Mesendoderm (in vitro differentiated cells): ENCODE measurements around the gene RPL19.
A peak's percentile ranks its signal among the peaks of the same experiment; 100 is the strongest.

Source experiments
- DNase-seq: peaks from one replicate; pipeline ENCODE4 v3.0.0; 2013
- H2AK5ac ChIP-seq: 2 replicates; pipeline ENCODE4 v1.6.1; 2013; ENCODE audit warnings: low read length, inconsistent platforms
- H2BK120ac ChIP-seq: 2 replicates; pipeline ENCODE4 v1.6.1; 2013; ENCODE audit warnings: low read depth, mild to moderate bottlenecking, low read length, moderate library complexity, mixed read lengths
- H2BK15ac ChIP-seq: replicated peaks from 2 replicates; pipeline ENCODE4 v1.6.1; 2013; ENCODE audit warnings: low read depth, mild to moderate bottlenecking, moderate library complexity
- H2BK5ac ChIP-seq: 2 replicates; pipeline ENCODE4 v1.6.1; 2013; ENCODE audit warnings: low read length, inconsistent platforms
- H3K18ac ChIP-seq: 2 replicates; pipeline ENCODE4 v1.6.1; 2013; ENCODE audit warnings: mild to moderate bottlenecking, low read length, mixed read lengths
- H3K23ac ChIP-seq: one replicate; pipeline ENCODE4 v1.6.1; 2013; ENCODE audit warnings: low read length
- H3K27ac ChIP-seq: 2 replicates; pipeline ENCODE4 v1.5.1; 2013; ENCODE audit warnings: low read depth, mild to moderate bottlenecking, inconsistent platforms, low read length, moderate library complexity
- H3K27me3 ChIP-seq: 2 replicates; pipeline ENCODE4 v1.6.1; 2013; ENCODE audit warnings: low read length, control low read depth, mild to moderate bottlenecking, inconsistent platforms; ENCODE audit not compliant: insufficient read depth, poor library complexity
- H3K36me3 ChIP-seq: 2 replicates; pipeline ENCODE4 v1.6.1; 2013; ENCODE audit warnings: low read length, inconsistent platforms; ENCODE audit not compliant: control insufficient read depth, insufficient read depth
- H3K4ac ChIP-seq: one replicate; pipeline ENCODE4 v1.6.1; 2013; ENCODE audit warnings: low read depth, mild to moderate bottlenecking, low read length, moderate library complexity
- H3K4me1 ChIP-seq: 2 replicates; pipeline ENCODE4 v1.6.1; 2013; ENCODE audit warnings: low read depth, low read length, inconsistent platforms; ENCODE audit not compliant: control insufficient read depth
- H3K4me2 ChIP-seq: 2 replicates; pipeline ENCODE4 v1.6.1; 2013; ENCODE audit warnings: low read length
- H3K4me3 ChIP-seq: 2 replicates; pipeline ENCODE4 v1.5.1; 2013; ENCODE audit warnings: mild to moderate bottlenecking, low read length
- H3K56ac ChIP-seq: one replicate; pipeline ENCODE4 v1.6.1; 2013; ENCODE audit warnings: low read length
- H3K79me1 ChIP-seq: 2 replicates; pipeline ENCODE4 v1.6.1; 2013; ENCODE audit warnings: low read length, inconsistent platforms
- H3K79me2 ChIP-seq: 2 replicates; pipeline ENCODE4 v1.6.1; 2013; ENCODE audit warnings: mild to moderate bottlenecking, low read length; ENCODE audit not compliant: control insufficient read depth, insufficient read depth
- H3K9ac ChIP-seq: 2 replicates; pipeline ENCODE4 v1.6.1; 2013; ENCODE audit warnings: low read length, inconsistent platforms
- H4K5ac ChIP-seq: one replicate; pipeline ENCODE4 v1.6.1; 2013; ENCODE audit warnings: low read length
- H4K8ac ChIP-seq: one replicate; pipeline ENCODE4 v1.6.1; 2013; ENCODE audit warnings: low read depth, mild to moderate bottlenecking, control low read depth, low read length, moderate library complexity
- WGBS: extraction: QIAGEN DNeasy Blood & Tissue Kit; methylation state at CpG from one replicate; pipeline ENCODE4 v1.1.7; 2013; ENCODE audit warnings: low lambda C conversion rate, missing lambda C conversion rate; ENCODE audit not compliant: insufficient coverage; ENCODE audit errors: extremely low coverage; 5-methylcytosine and 5-hydroxymethylcytosine counted together

The RPL19 gene

DNA sequence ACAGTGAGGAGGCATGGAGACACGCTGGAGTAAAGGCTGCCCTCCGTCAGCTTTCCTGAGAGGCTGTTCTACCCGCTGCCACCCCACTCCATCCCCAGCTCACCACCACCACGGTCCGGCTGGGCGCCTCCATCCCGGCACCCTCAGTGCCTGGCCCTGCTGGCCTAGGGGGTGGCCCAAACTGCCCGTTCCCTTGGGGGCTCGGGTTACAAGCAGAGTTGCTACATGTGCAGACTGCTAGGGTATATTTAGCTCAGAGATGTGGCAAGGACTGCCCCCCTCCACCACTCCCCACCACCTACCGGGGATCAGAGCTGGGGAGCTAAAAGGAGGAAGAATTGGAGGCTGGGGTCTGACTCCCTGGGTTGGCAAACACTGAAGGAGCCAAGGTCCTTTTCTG is 6.7 kb upstream of the RPL19 start:
- no CpG with 5 or more reads among the region's 10 CpGs for WGBS
- H4K5ac ChIP-seq: no peak overlapping the region
- no peak overlapping the region for H3K9ac ChIP-seq
- no peak overlapping the region for H4K8ac ChIP-seq
- H2BK120ac ChIP-seq: no peak overlapping the region
- peaks cover 20% of the 10 kb centered on the region for H3K79me1 ChIP-seq
- DNase-seq: no peak
- peaks cover 13% of the 10 kb centered on the region for H3K4me1 ChIP-seq
- H3K27me3 ChIP-seq: no peaks in the 10 kb centered on the region
- H2BK15ac ChIP-seq: no peak overlapping the region
- no peak overlapping the region for H2BK5ac ChIP-seq
- H3K23ac ChIP-seq: no peak overlapping the region
- no peak overlapping the region for H3K18ac ChIP-seq
- H3K56ac ChIP-seq: no peak overlapping the region
- H3K4me2 ChIP-seq: no peak overlapping the region
- no peak overlapping the region for H3K27ac ChIP-seq
- no peak overlapping the region for H2AK5ac ChIP-seq
- H3K4me3 ChIP-seq: no peak overlapping the region
- H3K79me2 ChIP-seq: peaks cover 11% of the 10 kb centered on the region
- no peak overlapping the region for H3K4ac ChIP-seq
- H3K36me3 ChIP-seq: peaks cover 10% of the 10 kb centered on the region

DNA sequence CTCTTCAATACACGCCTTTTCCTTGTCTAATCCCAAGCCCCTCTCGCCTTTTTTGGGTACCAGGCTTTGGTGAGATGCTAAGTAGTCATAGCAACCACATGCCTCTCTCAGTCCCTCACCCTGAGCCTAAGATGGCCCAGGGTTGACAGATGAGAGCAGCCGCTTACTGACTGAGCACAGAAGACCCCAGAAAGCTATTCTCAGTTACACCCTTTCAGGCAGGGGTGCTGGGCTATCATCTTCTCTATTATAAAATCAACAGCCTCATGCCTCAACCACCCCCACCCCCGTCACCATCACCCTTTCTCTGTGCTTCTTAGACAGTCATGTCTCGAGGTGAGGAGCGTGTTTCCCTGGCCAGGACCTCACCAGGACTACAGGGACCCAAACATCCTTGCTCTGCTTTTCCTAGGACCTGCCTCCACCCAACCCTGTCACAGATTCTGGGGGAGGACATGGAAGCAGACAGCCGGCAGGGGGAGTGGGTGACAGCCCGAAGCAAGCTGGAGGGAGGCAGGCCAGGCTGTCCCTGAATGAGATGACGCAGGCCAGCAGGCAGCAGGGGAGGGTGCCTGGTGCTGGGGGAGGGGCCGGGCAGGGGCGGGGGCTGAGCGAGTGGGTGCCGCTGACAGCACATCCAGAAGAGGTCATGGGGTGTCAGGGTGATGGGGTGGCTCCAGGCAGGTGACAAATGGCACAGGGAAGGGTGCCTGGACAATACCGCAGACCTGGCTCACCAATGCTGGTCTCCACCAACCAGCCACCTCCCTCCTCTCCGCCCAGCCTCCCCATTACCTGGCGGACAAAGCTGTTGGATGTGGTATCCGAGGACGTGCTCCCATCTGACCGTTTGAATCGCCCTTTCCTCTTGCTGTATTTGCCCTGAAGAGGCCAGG is 5.7 kb upstream of the RPL19 start:
- H3K4ac ChIP-seq: no peak overlapping the region
- H2AK5ac ChIP-seq: no peak overlapping the region
- peak overlapping the region; percentile 4 for H3K27ac ChIP-seq
- H3K79me2 ChIP-seq: peaks cover 11% of the 10 kb centered on the region
- H4K5ac ChIP-seq: no peak overlapping the region
- H3K56ac ChIP-seq: peak overlapping the region; percentile 78
- H3K23ac ChIP-seq: no peak overlapping the region
- H3K4me1 ChIP-seq: peaks cover 13% of the 10 kb centered on the region
- no peak overlapping the region for H3K18ac ChIP-seq
- no peak overlapping the region for H2BK5ac ChIP-seq
- peaks cover 10% of the 10 kb centered on the region for H3K36me3 ChIP-seq
- no peak overlapping the region for H3K4me3 ChIP-seq
- DNase-seq: peak; percentile 92
- peak overlapping the region; percentile 21 for H3K4me2 ChIP-seq
- H4K8ac ChIP-seq: no peak overlapping the region
- WGBS: no CpG with 5 or more reads among the region's 20 CpGs
- H3K9ac ChIP-seq: peak overlapping the region; percentile 28
- no peaks in the 10 kb centered on the region for H3K27me3 ChIP-seq
- peaks cover 20% of the 10 kb centered on the region for H3K79me1 ChIP-seq
- no peak overlapping the region for H2BK120ac ChIP-seq
- H2BK15ac ChIP-seq: no peak overlapping the region

DNA sequence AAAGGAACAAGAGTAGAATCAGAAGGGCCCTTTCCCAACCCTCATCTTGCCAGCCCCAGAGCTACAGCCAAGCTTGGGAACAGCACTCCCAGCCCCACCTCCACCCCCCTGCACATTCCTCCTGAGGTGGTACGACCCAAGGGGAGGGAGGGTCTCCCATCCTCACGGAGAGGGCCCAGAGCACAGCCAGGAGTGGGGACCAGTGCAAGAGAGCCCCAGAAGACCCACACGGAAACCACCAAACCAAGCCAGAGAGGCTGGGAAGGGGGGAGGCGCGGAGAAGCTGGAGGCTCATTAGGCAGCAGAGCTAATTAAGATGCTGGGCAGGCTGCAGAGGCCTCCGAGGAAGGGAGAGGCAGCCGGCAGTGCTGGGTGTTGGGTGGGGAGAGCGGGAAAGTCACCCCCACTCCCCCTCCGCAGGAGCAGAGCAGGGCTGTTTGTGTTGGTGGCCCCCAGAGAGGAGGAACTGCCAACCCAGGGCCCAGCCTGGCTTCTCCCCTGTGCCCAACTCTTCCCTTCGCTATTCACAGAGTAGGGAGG is 5.0 kb upstream of the RPL19 start:
- Histone ChIP-seq H4K8ac (no peak overlapping the region), H4K5ac (no peak overlapping the region), H2BK120ac (no peak overlapping the region), H3K4me2 (peak overlapping the region; percentile 21), H3K23ac (no peak overlapping the region), H3K27ac (peak overlapping the region; percentile 4), H3K27me3 (no peaks in the 10 kb centered on the region), H2BK15ac (no peak overlapping the region), H3K36me3 (peaks cover 10% of the 10 kb centered on the region), H3K4me3 (no peak overlapping the region), H3K9ac (peak overlapping the region; percentile 28), H3K56ac (peak overlapping the region; percentile 78), H2AK5ac (no peak overlapping the region), H2BK5ac (no peak overlapping the region), H3K4me1 (peaks cover 13% of the 10 kb centered on the region), H3K18ac (no peak overlapping the region), H3K4ac (no peak overlapping the region), H3K79me1 (peaks cover 20% of the 10 kb centered on the region), H3K79me2 (peaks cover 11% of the 10 kb centered on the region)
- WGBS: no CpG with 5 or more reads among the region's 10 CpGs
- peak; percentile 80 for DNase-seq

DNA sequence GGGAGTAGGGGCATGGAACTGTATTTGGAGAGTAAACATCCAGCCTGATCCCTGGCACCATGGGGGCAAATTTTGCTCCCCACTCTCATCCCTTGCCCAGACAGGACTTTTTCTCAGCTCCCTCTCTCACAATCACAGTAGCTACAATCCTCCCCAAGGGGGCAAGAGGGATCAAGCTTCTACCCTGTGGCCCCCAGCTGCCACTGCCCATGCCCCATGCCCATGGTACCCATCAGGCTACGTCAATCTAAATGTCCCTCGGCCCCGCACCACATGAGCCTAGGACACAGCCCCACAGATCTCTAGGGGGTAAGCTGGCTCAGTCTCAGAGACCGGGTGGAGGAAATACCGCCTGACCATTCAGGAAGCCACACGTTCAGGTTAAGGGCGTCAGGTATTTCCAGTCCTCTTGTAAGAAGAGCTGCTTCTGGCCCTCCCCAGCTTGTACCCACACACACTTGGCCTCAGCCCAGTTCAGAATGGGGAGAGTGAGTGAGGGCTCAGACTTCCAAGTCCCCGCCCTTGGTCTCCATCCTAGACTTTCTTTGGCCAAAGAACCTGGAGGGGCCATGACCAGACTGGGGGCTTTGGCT is 4.4 kb upstream of the RPL19 start:
- no CpG with 5 or more reads among the region's 8 CpGs for WGBS
- H3K27ac ChIP-seq: no peak overlapping the region
- H3K79me1 ChIP-seq: peaks cover 20% of the 10 kb centered on the region
- no peak overlapping the region for H4K5ac ChIP-seq
- H2BK15ac ChIP-seq: no peak overlapping the region
- H3K9ac ChIP-seq: peak overlapping the region; percentile 28
- H3K79me2 ChIP-seq: peaks cover 17% of the 10 kb centered on the region
- H2BK5ac ChIP-seq: no peak overlapping the region
- no peak overlapping the region for H3K18ac ChIP-seq
- no peak overlapping the region for H4K8ac ChIP-seq
- no peak overlapping the region for H3K4me3 ChIP-seq
- no peak for DNase-seq
- H3K4me2 ChIP-seq: no peak overlapping the region
- H3K56ac ChIP-seq: peak overlapping the region; percentile 78
- peaks cover 13% of the 10 kb centered on the region for H3K4me1 ChIP-seq
- no peak overlapping the region for H2BK120ac ChIP-seq
- H2AK5ac ChIP-seq: no peak overlapping the region
- H3K4ac ChIP-seq: no peak overlapping the region
- H3K27me3 ChIP-seq: no peaks in the 10 kb centered on the region
- peaks cover 10% of the 10 kb centered on the region for H3K36me3 ChIP-seq
- no peak overlapping the region for H3K23ac ChIP-seq

DNA sequence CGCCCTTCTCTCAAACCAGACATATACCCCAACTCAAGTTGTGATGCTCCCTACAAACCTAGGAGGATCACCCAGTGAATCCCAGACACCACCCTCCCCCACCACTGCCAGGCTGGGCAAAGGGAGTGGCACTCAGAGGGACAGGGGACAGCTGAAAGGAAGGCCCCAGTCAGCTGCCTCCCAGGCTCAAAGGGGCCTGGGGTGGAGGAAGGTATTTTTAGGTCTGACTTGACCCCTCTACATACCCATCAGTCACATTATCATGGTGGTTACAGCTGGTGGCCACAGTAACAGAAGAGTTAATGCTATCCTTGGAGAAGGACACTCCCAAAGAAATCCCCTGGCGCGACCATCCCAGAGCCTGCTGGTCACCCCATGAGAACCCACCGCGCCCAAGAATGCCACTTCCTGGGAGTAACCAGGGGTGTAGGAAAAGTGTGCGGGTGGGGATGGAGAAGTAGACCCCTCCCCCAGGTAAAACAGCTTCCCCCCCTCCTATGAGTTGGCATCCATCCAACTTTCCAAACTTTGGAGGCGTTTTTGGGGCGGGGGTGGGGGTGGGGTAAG is 3.8 kb upstream of the RPL19 start:
- peaks cover 22% of the 10 kb centered on the region for H3K79me1 ChIP-seq
- no peak overlapping the region for H2AK5ac ChIP-seq
- no peak for DNase-seq
- no peak overlapping the region for H2BK15ac ChIP-seq
- H3K79me2 ChIP-seq: peaks cover 24% of the 10 kb centered on the region
- no peak overlapping the region for H3K4ac ChIP-seq
- H3K36me3 ChIP-seq: peaks cover 10% of the 10 kb centered on the region
- H3K4me2 ChIP-seq: peak overlapping the region; percentile 5
- H3K27me3 ChIP-seq: no peaks in the 10 kb centered on the region
- no peak overlapping the region for H3K18ac ChIP-seq
- no peak overlapping the region for H3K23ac ChIP-seq
- H3K9ac ChIP-seq: peak overlapping the region; percentile 12
- H3K27ac ChIP-seq: no peak overlapping the region
- H3K4me3 ChIP-seq: no peak overlapping the region
- no peak overlapping the region for H2BK120ac ChIP-seq
- H2BK5ac ChIP-seq: no peak overlapping the region
- WGBS: no CpG with 5 or more reads among the region's 8 CpGs
- H4K5ac ChIP-seq: no peak overlapping the region
- H4K8ac ChIP-seq: no peak overlapping the region
- H3K4me1 ChIP-seq: peaks cover 13% of the 10 kb centered on the region
- peak overlapping the region; percentile 92 for H3K56ac ChIP-seq
